Measurements from ENCODE around the gene VPS37C.
"Not testable (repeated sequence)": the region's sequence is repeated elsewhere in the genome, so short reads cannot be mapped to it uniquely, and the experiment has no call there.

DNA sequence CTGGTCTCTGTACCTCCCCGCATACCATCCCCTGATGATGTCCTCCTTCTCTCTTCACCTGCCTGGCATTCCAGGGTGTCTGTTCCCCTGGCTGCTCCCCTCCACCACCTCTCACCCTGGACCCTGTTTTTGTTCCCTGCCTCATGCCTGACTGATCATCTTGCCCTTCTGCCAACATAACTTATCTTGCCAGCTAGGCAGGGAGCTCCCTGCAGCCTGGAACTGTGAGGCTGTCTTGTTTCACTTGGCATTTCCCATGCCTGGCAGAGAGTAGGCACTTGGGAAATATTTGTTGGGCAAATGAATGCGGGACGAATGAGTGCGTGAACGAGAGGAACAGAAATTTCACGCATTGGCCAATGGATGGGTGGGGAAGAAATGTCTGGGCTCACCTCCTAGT, 49.4 kb upstream of the VPS37C start:
- TF ChIP-seq NFYB (IDR thresholded peaks at IDR 0.05; ENCODE audit: extremely low read depth, insufficient read length); CBX3 (IDR thresholded peaks at IDR 0.05; ENCODE audit: borderline replicate concordance in 1 of 2, low read length in 2 of 2); POLR2AphosphoS5 (IDR thresholded peaks at IDR 0.05; ENCODE audit: control insufficient read depth, insufficient read depth, low read depth, low read length); YY1 (IDR thresholded peaks at IDR 0.05; ENCODE audit: borderline replicate concordance in 1 of 3, control insufficient read depth in 1 of 3, extremely low read depth in 1 of 3, insufficient read depth in 3 of 3, insufficient read length in 1 of 3, insufficient replicate concordance in 2 of 3, low read depth in 1 of 3, low read length in 2 of 3); EP300 (IDR thresholded peaks at IDR 0.05; ENCODE audit: low read length); TAF1 (IDR thresholded peaks at IDR 0.05; ENCODE audit: control insufficient read depth, extremely low read depth, insufficient read depth, low read length, severe bottlenecking); GABPA (tag; conservative IDR thresholded peaks at IDR 0.05; ENCODE audit: low read depth): not testable (repeated sequence)
- TF ChIP-seq, protein P1, sequence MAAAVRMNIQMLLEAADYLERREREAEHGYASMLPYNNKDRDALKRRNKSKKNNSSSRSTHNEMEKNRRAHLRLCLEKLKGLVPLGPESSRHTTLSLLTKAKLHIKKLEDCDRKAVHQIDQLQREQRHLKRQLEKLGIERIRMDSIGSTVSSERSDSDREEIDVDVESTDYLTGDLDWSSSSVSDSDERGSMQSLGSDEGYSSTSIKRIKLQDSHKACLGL (CRISPR knock-in tag; IDR thresholded peaks at IDR 0.05; ENCODE audit: borderline replicate concordance, poor library complexity, severe bottlenecking) = not testable (repeated sequence)
- TF ChIP-seq, protein P2, sequence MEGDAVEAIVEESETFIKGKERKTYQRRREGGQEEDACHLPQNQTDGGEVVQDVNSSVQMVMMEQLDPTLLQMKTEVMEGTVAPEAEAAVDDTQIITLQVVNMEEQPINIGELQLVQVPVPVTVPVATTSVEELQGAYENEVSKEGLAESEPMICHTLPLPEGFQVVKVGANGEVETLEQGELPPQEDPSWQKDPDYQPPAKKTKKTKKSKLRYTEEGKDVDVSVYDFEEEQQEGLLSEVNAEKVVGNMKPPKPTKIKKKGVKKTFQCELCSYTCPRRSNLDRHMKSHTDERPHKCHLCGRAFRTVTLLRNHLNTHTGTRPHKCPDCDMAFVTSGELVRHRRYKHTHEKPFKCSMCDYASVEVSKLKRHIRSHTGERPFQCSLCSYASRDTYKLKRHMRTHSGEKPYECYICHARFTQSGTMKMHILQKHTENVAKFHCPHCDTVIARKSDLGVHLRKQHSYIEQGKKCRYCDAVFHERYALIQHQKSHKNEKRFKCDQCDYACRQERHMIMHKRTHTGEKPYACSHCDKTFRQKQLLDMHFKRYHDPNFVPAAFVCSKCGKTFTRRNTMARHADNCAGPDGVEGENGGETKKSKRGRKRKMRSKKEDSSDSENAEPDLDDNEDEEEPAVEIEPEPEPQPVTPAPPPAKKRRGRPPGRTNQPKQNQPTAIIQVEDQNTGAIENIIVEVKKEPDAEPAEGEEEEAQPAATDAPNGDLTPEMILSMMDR (IDR thresholded peaks at IDR 0.05 in 2 of 3, conservative IDR thresholded peaks at IDR 0.05 in 1 of 3; ENCODE audit: insufficient read depth in 2 of 3, low read depth in 1 of 3, low read length in 3 of 3) = not testable (repeated sequence)
- TF ChIP-seq, protein P3, sequence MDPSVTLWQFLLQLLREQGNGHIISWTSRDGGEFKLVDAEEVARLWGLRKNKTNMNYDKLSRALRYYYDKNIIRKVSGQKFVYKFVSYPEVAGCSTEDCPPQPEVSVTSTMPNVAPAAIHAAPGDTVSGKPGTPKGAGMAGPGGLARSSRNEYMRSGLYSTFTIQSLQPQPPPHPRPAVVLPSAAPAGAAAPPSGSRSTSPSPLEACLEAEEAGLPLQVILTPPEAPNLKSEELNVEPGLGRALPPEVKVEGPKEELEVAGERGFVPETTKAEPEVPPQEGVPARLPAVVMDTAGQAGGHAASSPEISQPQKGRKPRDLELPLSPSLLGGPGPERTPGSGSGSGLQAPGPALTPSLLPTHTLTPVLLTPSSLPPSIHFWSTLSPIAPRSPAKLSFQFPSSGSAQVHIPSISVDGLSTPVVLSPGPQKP (CRISPR knock-in tag; IDR thresholded peaks at IDR 0.05) = not testable (repeated sequence)
- TF ChIP-seq, protein P4, sequence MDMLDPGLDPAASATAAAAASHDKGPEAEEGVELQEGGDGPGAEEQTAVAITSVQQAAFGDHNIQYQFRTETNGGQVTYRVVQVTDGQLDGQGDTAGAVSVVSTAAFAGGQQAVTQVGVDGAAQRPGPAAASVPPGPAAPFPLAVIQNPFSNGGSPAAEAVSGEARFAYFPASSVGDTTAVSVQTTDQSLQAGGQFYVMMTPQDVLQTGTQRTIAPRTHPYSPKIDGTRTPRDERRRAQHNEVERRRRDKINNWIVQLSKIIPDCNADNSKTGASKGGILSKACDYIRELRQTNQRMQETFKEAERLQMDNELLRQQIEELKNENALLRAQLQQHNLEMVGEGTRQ (CRISPR knock-in tag; IDR thresholded peaks at IDR 0.05) = not testable (repeated sequence)
